Adrenal gland (tissue), 12 donors: ENCODE results near the gene REPS2. TPM values are rescaled to one million over a fixed set of nuclear protein-coding genes. Genes with fewer than 3 reads are reported as not detected.

Experiments used
- DNase-seq, 7 donors: peaks; one replicate each; pipeline ENCODE4 v3.0.0-alpha.2; 2019 to 2020
- H3K27ac ChIP-seq, 5 donors: fragments of 200-600 bp; sonication (generic) in 4 of 5; 1 replicate in 3 of 5; 2 replicates in 2 of 5; pipeline versions ENCODE4 v1.5.1 to v1.8.0; 2016 to 2020; ENCODE audit warnings: mild to moderate bottlenecking in 1 of 5
- H3K27me3 ChIP-seq: fragments of 200-600 bp; 2 replicates; pipeline ENCODE4 v1.8.0; 2021
- H3K36me3 ChIP-seq, 2 donors: fragments of 200-600 bp; replicated peaks in 1 of 2; 1 replicate in 1 of 2; 2 replicates in 1 of 2; pipeline versions ENCODE4 v1.5.1 to v1.8.0; 2018 to 2022
- H3K4me1 ChIP-seq, 2 donors: fragments of 200-600 bp; replicated peaks in 1 of 2; 1 replicate in 1 of 2; 2 replicates in 1 of 2; pipeline versions ENCODE4 v1.5.1 to v1.8.0; 2018 to 2021
- H3K4me3 ChIP-seq, 4 donors: fragments of 200-600 bp; sonication (generic) in 3 of 4; one replicate each; pipeline ENCODE4 v1.5.1; 2016 to 2018
- H3K9me3 ChIP-seq, 3 donors: fragments of 200-600 bp; sonication (generic) in 1 of 3; replicated peaks in 1 of 3; 1 replicate in 2 of 3; 2 replicates in 1 of 3; pipeline versions ENCODE4 v1.5.1 to v1.8.0; 2016 to 2021
- CTCF ChIP-seq, 6 experiments: fragments of 450-650 bp in 4 of 6; fragments of 200-600 bp in 2 of 6; sonication (generic) in 1 of 6; IDR thresholded peaks; 1 replicate in 5 of 6; 2 replicates in 1 of 6; pipeline versions ENCODE4 v1.5.1 to v1.8.0; 2016 to 2021; ENCODE audit warnings: antibody characterized with exemption in 6 of 6, mild to moderate bottlenecking in 2 of 6, moderate library complexity in 1 of 6
- POLR2A ChIP-seq, 2 donors: fragments of 450-650 bp; IDR thresholded peaks; one replicate each; pipeline ENCODE4 v1.6.1; 2017; ENCODE audit warnings: antibody characterized with exemption in 2 of 2, mild to moderate bottlenecking in 2 of 2, moderate library complexity in 1 of 2
- WGBS, 4 donors: extraction: QIAGEN DNeasy Blood & Tissue Kit in 2 of 4; methylation state at CpG; one replicate each; pipeline versions ENCODE4 v1.1.5 to v1.1.7; 2013 to 2017; 5-methylcytosine and 5-hydroxymethylcytosine counted together
- intact Hi-C, 2 donors: fragments of 100-400 bp; cut with DNase I; formaldehyde crosslinking; loops; one replicate each; pipeline versions ENCODE4 v1.14.1 to v1.15.0; 2022 to 2023
- polyA plus RNA-seq, 3 donors: library from polyadenylated mRNA; stranded (reverse); fragments of 200-250 nt in 2 of 3; fragments of 350-450 nt in 1 of 3; fragmentation: Illumina TruSeq in 1 of 3; extraction: RNeasy Lipid Tissue Mini Kit (QIAGEN cat#74804) in 1 of 3; gene quantifications; one replicate each; pipeline ENCODE4 v1.2.3, GENCODE V29; 2013 to 2014
- total RNA-seq, 9 donors: library from RNA; depleted of rRNA in 4 of 9; stranded (reverse); fragments of >200 nt in 4 of 9; fragments of 120-200 nt in 1 of 9; fragmentation: NEBNext Ultra II Directional in 1 of 9; extraction: Animal tissue kit (Norgen Biotek cat#: 25700) in 1 of 9; gene quantifications; one replicate each; pipeline versions ENCODE4 v1.1.0 to v1.2.4, GENCODE V29; 2013 to 2023
- donor health status: healthy with polysubstance abuse.
- donor health status: Bipolar disorder and iron deficiency.
- donor health status: DM: yes; HTN: yes; CAD: no.
- donor health status: DM: no; HTN: no; CAD: no.
- donor health status: DM: no; HTN: no; CAD: no.
- donor health status: DM: yes; HTN: yes; CAD: no.

REPS2 gene
- total and polyA plus RNA-seq, 12 donors: 13.9 to 87.0 (median 41.3) TPM

- Histone ChIP-seq H3K9me3 (no peaks in the 10 kb centered on the region), H3K4me3 (no peak overlapping the region), H3K4me1 (no peaks in the 10 kb centered on the region), H3K27me3 (peaks cover 5% of the 10 kb centered on the region), H3K36me3 (peaks cover 0 to 5% of the 10 kb centered on the region in 2 donors), H3K27ac (no peak overlapping the region)
- TF ChIP-seq POLR2A (IDR thresholded peaks at IDR 0.05) (no peak), CTCF (IDR thresholded peaks at IDR 0.05) (no peak)
- DNase-seq: no peak
- intact Hi-C loops: no loop called here
- 62 to 71% (median 64%) methylated on average over 5 of the region's 5 CpGs for WGBS, 4 donors
Measured at GRCh38 chrX:17053502-17053901, 107.0 kb downstream of the REPS2 start.

- Histone ChIP-seq H3K4me3 (no peak overlapping the region), H3K27me3 (peaks cover 5% of the 10 kb centered on the region), H3K27ac (no peak overlapping the region), H3K9me3 (no peaks in the 10 kb centered on the region), H3K4me1 (no peaks in the 10 kb centered on the region), H3K36me3 (peaks cover 0 to 5% of the 10 kb centered on the region in 2 donors)
- no peak for DNase-seq
- TF ChIP-seq POLR2A (IDR thresholded peaks at IDR 0.05) (no peak), CTCF (IDR thresholded peaks at IDR 0.05) (no peak)
- 40 to 67% (median 61%) methylated on average over 2 of the region's 2 CpGs for WGBS, 4 donors
- intact Hi-C loops: no loop called here
Measured at GRCh38 chrX:17056868-17057608, 110.6 kb downstream of the REPS2 start.

GRCh38 chrX:17062065-17062464 lies 115.6 kb downstream of the REPS2 start:
- TF ChIP-seq POLR2A (IDR thresholded peaks at IDR 0.05) (no peak), CTCF (IDR thresholded peaks at IDR 0.05) (no peak)
- Histone ChIP-seq H3K9me3 (no peaks in the 10 kb centered on the region), H3K4me3 (no peak overlapping the region), H3K27ac (no peak overlapping the region), H3K36me3 (no peaks in the 10 kb centered on the region), H3K27me3 (peaks cover 5% of the 10 kb centered on the region), H3K4me1 (no peaks in the 10 kb centered on the region)
- no peak for DNase-seq
- intact Hi-C loops: no loop called here

GRCh38 chrX:17065100-17065499 lies 118.6 kb downstream of the REPS2 start:
- Histone ChIP-seq H3K27ac (no peak overlapping the region), H3K4me3 (no peak overlapping the region), H3K4me1 (no peaks in the 10 kb centered on the region), H3K27me3 (no peaks in the 10 kb centered on the region), H3K36me3 (no peaks in the 10 kb centered on the region), H3K9me3 (no peaks in the 10 kb centered on the region)
- no peak for DNase-seq
- 80 to 95% (median 90%) methylated on average over 5 of the region's 5 CpGs for WGBS, 4 donors
- no peak for TF ChIP-seq POLR2A (IDR thresholded peaks at IDR 0.05)
- no peak for TF ChIP-seq CTCF (IDR thresholded peaks at IDR 0.05)
- intact Hi-C loops: no loop called here
